Lower lobe of right lung (tissue), 2 donors: ENCODE results near the gene IZUMO4. TPM values are rescaled to one million over a fixed set of nuclear protein-coding genes. Genes with fewer than 3 reads are reported as not detected.
"Not testable (repeated sequence)": the region's sequence is repeated elsewhere in the genome, so short reads cannot be mapped to it uniquely, and the experiment has no call there.

ENCODE experiments used
- ATAC-seq, 2 donors: fragments of 200-7000 bp; cut with Tn5 transposase; one replicate each; pipeline ENCODE4 v1.9.1; 2020 to 2022; ENCODE audit warnings: mild to moderate bottlenecking in 2 of 2, moderate library complexity in 2 of 2
- DNase-seq: peaks from one replicate; pipeline ENCODE4 v3.0.0-alpha.2; 2020
- H3K27ac ChIP-seq: fragments of 200-600 bp; one replicate; pipeline ENCODE4 v1.8.0; 2022
- H3K27me3 ChIP-seq: fragments of 200-600 bp; one replicate; pipeline ENCODE4 v1.8.0; 2022; ENCODE audit warnings: low read depth
- H3K36me3 ChIP-seq: fragments of 200-600 bp; one replicate; pipeline ENCODE4 v1.8.0; 2022; ENCODE audit warnings: mild to moderate bottlenecking
- H3K4me1 ChIP-seq: fragments of 200-600 bp; one replicate; pipeline ENCODE4 v1.8.0; 2022
- H3K4me3 ChIP-seq: fragments of 200-600 bp; one replicate; pipeline ENCODE4 v1.8.0; 2022; ENCODE audit warnings: mild to moderate bottlenecking
- H3K9me3 ChIP-seq: fragments of 200-600 bp; one replicate; pipeline ENCODE4 v1.8.0; 2022
- CTCF ChIP-seq: fragments of 200-600 bp; IDR thresholded peaks from one replicate; pipeline ENCODE4 v1.8.0; 2022; ENCODE audit warnings: antibody characterized with exemption, mild to moderate bottlenecking
- intact Hi-C: fragments of 100-400 bp; cut with DNase I; formaldehyde crosslinking; loops from one replicate; pipeline ENCODE4 v1.11.0; 2022
- total RNA-seq: library from RNA; stranded (reverse); fragmentation: NEBNext Ultra II Directional; extraction: Animal tissue kit (Norgen Biotek cat#: 25700); gene quantifications from one replicate; pipeline ENCODE4 v1.2.1, GENCODE V29; 2021
- donor health status: DM: no; HTN: yes; CAD: no; lungs with severe emphysema.

The IZUMO4 gene
- total RNA-seq, 1 donor from 2014 or later: 7.4 TPM

GRCh38 chr19:2083174-2083854, 13.4 kb upstream of the IZUMO4 start:
- Histone ChIP-seq H3K36me3 (peaks cover 65% of the 10 kb centered on the region), H3K27ac (peak overlapping the region; percentile 78), H3K4me1 (peaks cover 62% of the 10 kb centered on the region), H3K27me3 (no peaks in the 10 kb centered on the region), H3K4me3 (peak overlapping the region; percentile 52), H3K9me3 (no peaks in the 10 kb centered on the region)
- peak; percentile 2 to 13 for ATAC-seq
- intact Hi-C loops: no loop called here
- no peak for DNase-seq
- no peak for TF ChIP-seq CTCF

- ATAC-seq (peak; percentile 72 to 85), DNase-seq (peak; percentile 91)
- peaks cover 50% of the 10 kb centered on the region for H3K36me3 ChIP-seq
- H3K27me3 ChIP-seq: no peaks in the 10 kb centered on the region
- intact Hi-C loops: no loop called here
- H3K4me3 ChIP-seq: peak overlapping the region; percentile 52
- TF ChIP-seq CTCF: no peak
- peak overlapping the region; percentile 78 for H3K27ac ChIP-seq
- H3K4me1 ChIP-seq: peaks cover 78% of the 10 kb centered on the region
- H3K9me3 ChIP-seq: no peaks in the 10 kb centered on the region
These were observed 11.6 kb upstream of the IZUMO4 start for GRCh38 chr19:2084993-2085720.

GRCh38 chr19:2086695-2087620, 9.8 kb upstream of the IZUMO4 start:
- peaks cover 32% of the 10 kb centered on the region for H3K36me3 ChIP-seq
- DNase-seq, H3K9me3 ChIP-seq, ATAC-seq, intact Hi-C loops, H3K4me3 ChIP-seq, H3K27me3 ChIP-seq: not testable (repeated sequence)
- H3K27ac ChIP-seq: peak overlapping the region; percentile 78
- peaks cover 84% of the 10 kb centered on the region for H3K4me1 ChIP-seq

- no peak for TF ChIP-seq CTCF
- Histone ChIP-seq H3K9me3 (no peaks in the 10 kb centered on the region), H3K27me3 (no peaks in the 10 kb centered on the region), H3K4me3 (no peak overlapping the region), H3K27ac (peak overlapping the region; percentile 78), H3K4me1 (peaks cover 84% of the 10 kb centered on the region), H3K36me3 (peaks cover 25% of the 10 kb centered on the region)
- ATAC-seq (peak; percentile 4 to 19), DNase-seq (no peak)
- intact Hi-C loops: no loop called here
These were observed 9.1 kb upstream of the IZUMO4 start for GRCh38 chr19:2087621-2088100.

- Histone ChIP-seq H3K27me3 (no peaks in the 10 kb centered on the region), H3K36me3 (peaks cover 23% of the 10 kb centered on the region), H3K9me3 (no peaks in the 10 kb centered on the region), H3K4me3 (no peak overlapping the region), H3K4me1 (peaks cover 85% of the 10 kb centered on the region), H3K27ac (peak overlapping the region; percentile 76)
- intact Hi-C loops: no loop called here
- DNase-seq: no peak
- no peak for ATAC-seq
- TF ChIP-seq CTCF: no peak
These were observed 7.6 kb upstream of the IZUMO4 start for GRCh38 chr19:2089001-2089711.
